NT2/D1 (cell line): Measurements from ENCODE around the gene PRRX2.
"Not testable (repeated sequence)": the region's sequence is repeated elsewhere in the genome, so short reads cannot be mapped to it uniquely, and the experiment has no call there.

Experiments used
- DNase-seq: peaks from one replicate; pipeline ENCODE4 v3.0.0-alpha.2; 2011; ENCODE audit warnings: low read depth, low spot score
- H3K27me3 ChIP-seq: 2 replicates; pipeline ENCODE4 v1.6.0; 2011; ENCODE audit warnings: mild to moderate bottlenecking; ENCODE audit not compliant: insufficient read length, insufficient read depth
- H3K36me3 ChIP-seq: 2 replicates; pipeline ENCODE4 v1.6.1; 2011; ENCODE audit warnings: mild to moderate bottlenecking, low read length, mixed read lengths; ENCODE audit not compliant: insufficient read depth, insufficient read length
- H3K4me1 ChIP-seq: 2 replicates; pipeline ENCODE4 v1.5.1; 2011; ENCODE audit not compliant: insufficient read depth, insufficient read length
- H3K4me3 ChIP-seq: 2 replicates; pipeline ENCODE4 v1.5.1; 2011; ENCODE audit warnings: low read depth; ENCODE audit not compliant: insufficient read length
- H3K9ac ChIP-seq: 2 replicates; pipeline ENCODE4 v1.6.0; 2011; ENCODE audit warnings: low read depth; ENCODE audit not compliant: insufficient read length
- H3K9me3 ChIP-seq: 2 replicates; pipeline ENCODE4 v1.5.1; 2011; ENCODE audit warnings: mild to moderate bottlenecking, low read length; ENCODE audit not compliant: insufficient read depth
- SUZ12 ChIP-seq: IDR thresholded peaks from 2 replicates; pipeline ENCODE4 v1.6.1; 2011; ENCODE audit not compliant: insufficient read length, insufficient read depth; ENCODE audit errors: extremely low read depth
- YY1 ChIP-seq: IDR thresholded peaks from 2 replicates; pipeline ENCODE4 v1.6.1; 2011; ENCODE audit not compliant: insufficient read length, insufficient read depth
- ZNF274 ChIP-seq: IDR thresholded peaks from 2 replicates; pipeline ENCODE4 v1.6.1; 2011; ENCODE audit warnings: mild to moderate bottlenecking, low read depth, low read length

Gene PRRX2

GRCh38 chr9:129655696-129656095, 9.8 kb upstream of the PRRX2 start:
- Histone ChIP-seq H3K9me3 (no peaks in the 10 kb centered on the region), H3K4me3 (no peak overlapping the region), H3K36me3 (no peaks in the 10 kb centered on the region), H3K9ac (no peak overlapping the region), H3K27me3 (no peaks in the 10 kb centered on the region), H3K4me1 (peaks cover 2% of the 10 kb centered on the region)
- no peak for DNase-seq
- TF ChIP-seq ZNF274 (no peak), SUZ12 (no peak), YY1 (no peak)

GRCh38 chr9:129656795-129657390, 8.6 kb upstream of the PRRX2 start:
- no peak overlapping the region for H3K9ac ChIP-seq
- no peak overlapping the region for H3K4me3 ChIP-seq
- no peaks in the 10 kb centered on the region for H3K9me3 ChIP-seq
- no peaks in the 10 kb centered on the region for H3K27me3 ChIP-seq
- TF ChIP-seq SUZ12 (no peak), YY1 (no peak), ZNF274 (no peak)
- DNase-seq = no peak
- H3K36me3 ChIP-seq = no peaks in the 10 kb centered on the region
- H3K4me1 ChIP-seq = peaks cover 2% of the 10 kb centered on the region

- H3K9me3 ChIP-seq = no peaks in the 10 kb centered on the region
- DNase-seq = no peak
- H3K36me3 ChIP-seq = no peaks in the 10 kb centered on the region
- no peak overlapping the region for H3K9ac ChIP-seq
- no peak overlapping the region for H3K4me3 ChIP-seq
- H3K27me3 ChIP-seq = peaks cover 4% of the 10 kb centered on the region
- TF ChIP-seq SUZ12 (no peak), ZNF274 (no peak), YY1 (no peak)
- H3K4me1 ChIP-seq = peaks cover 7% of the 10 kb centered on the region
Measured at GRCh38 chr9:129661029-129661428, 4.4 kb upstream of the PRRX2 start.

- H3K4me1 ChIP-seq, H3K9ac ChIP-seq, H3K27me3 ChIP-seq, H3K4me3 ChIP-seq, H3K9me3 ChIP-seq, DNase-seq, H3K36me3 ChIP-seq: not testable (repeated sequence)
Measured at GRCh38 chr9:129662239-129662638, 3.2 kb upstream of the PRRX2 start.

GRCh38 chr9:129664746-129665388, 580 bp upstream of the PRRX2 start:
- peak overlapping the region; percentile 70 for H3K9ac ChIP-seq
- H3K36me3 ChIP-seq = no peaks in the 10 kb centered on the region
- TF ChIP-seq ZNF274 = no peak
- TF ChIP-seq YY1 = no peak
- TF ChIP-seq SUZ12 = no peak
- peaks cover 24% of the 10 kb centered on the region for H3K4me1 ChIP-seq
- H3K27me3 ChIP-seq = peaks cover 4% of the 10 kb centered on the region
- H3K4me3 ChIP-seq = peak overlapping the region; percentile 51
- H3K9me3 ChIP-seq = no peaks in the 10 kb centered on the region
- DNase-seq = no peak

GRCh38 chr9:129665814-129666520, 520 bp downstream of the PRRX2 start:
- Histone ChIP-seq H3K4me1 (peaks cover 24% of the 10 kb centered on the region), H3K9me3 (no peaks in the 10 kb centered on the region), H3K4me3 (peak overlapping the region; percentile 62), H3K9ac (peak overlapping the region; percentile 84), H3K27me3 (peaks cover 4% of the 10 kb centered on the region), H3K36me3 (no peaks in the 10 kb centered on the region)
- TF ChIP-seq YY1 = no peak
- TF ChIP-seq ZNF274 = no peak
- TF ChIP-seq SUZ12 = no peak
- DNase-seq = no peak

GRCh38 chr9:129666575-129666974, 1.1 kb downstream of the PRRX2 start:
- no peaks in the 10 kb centered on the region for H3K9me3 ChIP-seq
- no peaks in the 10 kb centered on the region for H3K36me3 ChIP-seq
- no peak for DNase-seq
- peaks cover 4% of the 10 kb centered on the region for H3K27me3 ChIP-seq
- no peak for TF ChIP-seq SUZ12
- no peak for TF ChIP-seq YY1
- no peak for TF ChIP-seq ZNF274
- H3K4me3 ChIP-seq = peak overlapping the region; percentile 62
- H3K4me1 ChIP-seq = peaks cover 24% of the 10 kb centered on the region
- peak overlapping the region; percentile 84 for H3K9ac ChIP-seq
